GM23248 (cell line): Measurements from ENCODE around the gene MYL6B.

ENCODE experiments used
- EZH2 ChIP-seq: fragments of 200-600 bp; sonication (generic); IDR thresholded peaks from 2 replicates; pipeline ENCODE4 v1.6.1; 2018; ENCODE audit warnings: antibody characterized with exemption, mild to moderate bottlenecking; ENCODE audit not compliant: insufficient read depth, poor library complexity, severe bottlenecking
- EZH2phosphoT487 ChIP-seq: fragments of 200-600 bp; sonication (generic); IDR thresholded peaks from 2 replicates; pipeline ENCODE4 v1.6.1; 2018; ENCODE audit warnings: antibody characterized with exemption, moderate library complexity, mild to moderate bottlenecking, low read depth; ENCODE audit not compliant: insufficient read depth

DNA sequence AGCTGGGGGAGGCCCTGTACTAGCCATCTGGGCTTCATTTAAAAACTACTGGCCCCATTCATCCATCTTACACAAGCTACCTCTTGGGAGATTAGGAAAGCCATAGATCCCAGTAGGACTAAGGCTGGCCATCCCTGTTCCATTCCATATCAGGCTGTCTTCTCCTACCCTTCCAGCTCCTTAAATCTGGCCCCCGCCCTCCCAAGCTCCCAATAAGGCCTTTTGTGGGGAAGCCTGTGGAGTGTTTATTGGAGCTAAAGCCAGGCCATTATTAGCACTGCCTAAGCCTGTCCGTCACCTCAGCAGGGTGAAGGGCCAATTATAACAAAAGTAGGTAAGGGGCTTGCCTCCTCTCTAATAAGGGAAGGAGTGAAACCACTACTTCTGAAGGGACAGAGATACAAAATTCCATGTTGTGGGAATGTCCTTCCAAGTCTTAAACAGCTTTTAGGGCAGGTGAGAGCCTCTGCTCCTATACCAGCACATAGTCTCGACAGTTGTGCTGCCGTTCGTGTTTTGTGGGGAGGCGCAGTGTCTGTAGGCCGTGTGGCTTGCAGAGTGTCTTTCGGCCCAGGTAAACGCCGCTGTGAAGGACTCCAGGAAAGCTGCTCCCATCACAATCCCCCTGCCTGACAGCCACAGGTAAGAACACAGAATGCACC lies 9.4 kb downstream of the MYL6B start:
- no peak for TF ChIP-seq EZH2
- TF ChIP-seq EZH2phosphoT487, result no peak
